Measurements from ENCODE around the gene BTBD6. TPM values are rescaled to one million over a fixed set of nuclear protein-coding genes. Genes with fewer than 3 reads are reported as not detected.

Gene BTBD6
- total and polyA plus RNA-seq, 2 experiments from 2014 or later = 2.2 to 11.6 TPM

DNA sequence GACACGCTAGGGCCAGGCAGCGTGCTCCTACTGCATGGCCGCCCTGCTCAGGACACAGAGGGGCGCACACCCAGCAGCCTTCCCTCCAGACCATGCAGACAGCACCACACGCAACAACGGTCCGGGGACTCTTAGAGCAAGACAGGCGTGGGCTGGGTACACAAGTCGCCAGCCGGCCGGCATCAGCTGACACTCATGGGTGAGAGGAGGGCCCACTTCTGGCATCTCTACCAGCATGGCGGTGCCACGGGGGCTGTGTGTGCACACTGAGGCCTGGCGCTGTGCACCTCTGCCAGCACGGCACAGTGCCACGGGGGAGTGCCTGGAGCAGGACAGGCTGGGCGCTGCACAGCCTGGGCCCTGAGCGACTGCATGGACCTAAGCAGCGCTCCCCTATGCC is 6.7 kb upstream of the BTBD6 start (continued):
- TF ChIP-seq, protein P1, sequence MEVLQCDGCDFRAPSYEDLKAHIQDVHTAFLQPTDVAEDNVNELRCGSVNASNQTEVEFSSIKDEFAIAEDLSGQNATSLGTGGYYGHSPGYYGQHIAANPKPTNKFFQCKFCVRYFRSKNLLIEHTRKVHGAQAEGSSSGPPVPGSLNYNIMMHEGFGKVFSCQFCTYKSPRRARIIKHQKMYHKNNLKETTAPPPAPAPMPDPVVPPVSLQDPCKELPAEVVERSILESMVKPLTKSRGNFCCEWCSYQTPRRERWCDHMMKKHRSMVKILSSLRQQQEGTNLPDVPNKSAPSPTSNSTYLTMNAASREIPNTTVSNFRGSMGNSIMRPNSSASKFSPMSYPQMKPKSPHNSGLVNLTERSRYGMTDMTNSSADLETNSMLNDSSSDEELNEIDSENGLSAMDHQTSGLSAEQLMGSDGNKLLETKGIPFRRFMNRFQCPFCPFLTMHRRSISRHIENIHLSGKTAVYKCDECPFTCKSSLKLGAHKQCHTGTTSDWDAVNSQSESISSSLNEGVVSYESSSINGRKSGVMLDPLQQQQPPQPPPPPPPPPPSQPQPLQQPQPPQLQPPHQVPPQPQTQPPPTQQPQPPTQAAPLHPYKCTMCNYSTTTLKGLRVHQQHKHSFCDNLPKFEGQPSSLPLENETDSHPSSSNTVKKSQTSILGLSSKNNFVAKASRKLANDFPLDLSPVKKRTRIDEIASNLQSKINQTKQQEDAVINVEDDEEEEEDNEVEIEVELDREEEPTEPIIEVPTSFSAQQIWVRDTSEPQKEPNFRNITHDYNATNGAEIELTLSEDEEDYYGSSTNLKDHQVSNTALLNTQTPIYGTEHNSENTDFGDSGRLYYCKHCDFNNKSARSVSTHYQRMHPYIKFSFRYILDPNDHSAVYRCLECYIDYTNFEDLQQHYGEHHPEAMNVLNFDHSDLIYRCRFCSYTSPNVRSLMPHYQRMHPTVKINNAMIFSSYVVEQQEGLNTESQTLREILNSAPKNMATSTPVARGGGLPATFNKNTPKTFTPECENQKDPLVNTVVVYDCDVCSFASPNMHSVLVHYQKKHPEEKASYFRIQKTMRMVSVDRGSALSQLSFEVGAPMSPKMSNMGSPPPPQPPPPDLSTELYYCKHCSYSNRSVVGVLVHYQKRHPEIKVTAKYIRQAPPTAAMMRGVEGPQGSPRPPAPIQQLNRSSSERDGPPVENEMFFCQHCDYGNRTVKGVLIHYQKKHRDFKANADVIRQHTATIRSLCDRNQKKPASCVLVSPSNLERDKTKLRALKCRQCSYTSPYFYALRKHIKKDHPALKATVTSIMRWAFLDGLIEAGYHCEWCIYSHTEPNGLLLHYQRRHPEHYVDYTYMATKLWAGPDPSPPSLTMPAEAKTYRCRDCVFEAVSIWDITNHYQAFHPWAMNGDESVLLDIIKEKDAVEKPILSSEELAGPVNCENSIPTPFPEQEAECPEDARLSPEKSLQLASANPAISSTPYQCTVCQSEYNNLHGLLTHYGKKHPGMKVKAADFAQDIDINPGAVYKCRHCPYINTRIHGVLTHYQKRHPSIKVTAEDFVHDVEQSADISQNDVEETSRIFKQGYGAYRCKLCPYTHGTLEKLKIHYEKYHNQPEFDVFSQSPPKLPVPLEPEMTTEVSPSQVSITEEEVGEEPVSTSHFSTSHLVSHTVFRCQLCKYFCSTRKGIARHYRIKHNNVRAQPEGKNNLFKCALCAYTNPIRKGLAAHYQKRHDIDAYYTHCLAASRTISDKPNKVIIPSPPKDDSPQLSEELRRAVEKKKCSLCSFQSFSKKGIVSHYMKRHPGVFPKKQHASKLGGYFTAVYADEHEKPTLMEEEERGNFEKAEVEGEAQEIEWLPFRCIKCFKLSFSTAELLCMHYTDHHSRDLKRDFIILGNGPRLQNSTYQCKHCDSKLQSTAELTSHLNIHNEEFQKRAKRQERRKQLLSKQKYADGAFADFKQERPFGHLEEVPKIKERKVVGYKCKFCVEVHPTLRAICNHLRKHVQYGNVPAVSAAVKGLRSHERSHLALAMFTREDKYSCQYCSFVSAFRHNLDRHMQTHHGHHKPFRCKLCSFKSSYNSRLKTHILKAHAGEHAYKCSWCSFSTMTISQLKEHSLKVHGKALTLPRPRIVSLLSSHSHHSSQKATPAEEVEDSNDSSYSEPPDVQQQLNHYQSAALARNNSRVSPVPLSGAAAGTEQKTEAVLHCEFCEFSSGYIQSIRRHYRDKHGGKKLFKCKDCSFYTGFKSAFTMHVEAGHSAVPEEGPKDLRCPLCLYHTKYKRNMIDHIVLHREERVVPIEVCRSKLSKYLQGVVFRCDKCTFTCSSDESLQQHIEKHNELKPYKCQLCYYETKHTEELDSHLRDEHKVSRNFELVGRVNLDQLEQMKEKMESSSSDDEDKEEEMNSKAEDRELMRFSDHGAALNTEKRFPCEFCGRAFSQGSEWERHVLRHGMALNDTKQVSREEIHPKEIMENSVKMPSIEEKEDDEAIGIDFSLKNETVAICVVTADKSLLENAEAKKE (CRISPR knock-in tag; IDR thresholded peaks at IDR 0.05) = no peak
- no peak for TF ChIP-seq ZNF331 (CRISPR knock-in tag; IDR thresholded peaks at IDR 0.05; ENCODE audit: low read depth)
- no peak for TF ChIP-seq NANOG (IDR thresholded peaks at IDR 0.05; ENCODE audit: borderline replicate concordance)
- TF ChIP-seq JUNB (IDR thresholded peaks at IDR 0.05; ENCODE audit: unreplicated experiment) = no peak
- TF ChIP-seq CTCF (conservative IDR thresholded peaks at IDR 0.05; ENCODE audit: low read depth in 2 of 2) = no peak
- no peak for TF ChIP-seq EZH2phosphoT487 (IDR thresholded peaks at IDR 0.05; ENCODE audit: unreplicated experiment)
- no peak for TF ChIP-seq EZH2 (IDR thresholded peaks at IDR 0.05; ENCODE audit: low read depth, unreplicated experiment)
- TF ChIP-seq STAT1 (IDR thresholded peaks at IDR 0.05; ENCODE audit: unreplicated experiment) = no peak
- no peak for TF ChIP-seq ZNF114 (CRISPR knock-in tag; IDR thresholded peaks at IDR 0.05)
- TF ChIP-seq POLR2AphosphoS5 (IDR thresholded peaks at IDR 0.05; ENCODE audit: low read depth) = no peak
- no peak for TF ChIP-seq ETS1 (IDR thresholded peaks at IDR 0.05)
